Smooth muscle cell (in vitro differentiated cells): ENCODE results near the gene MEGF10. TPM values are rescaled to one million over a fixed set of nuclear protein-coding genes. Genes with fewer than 3 reads are reported as not detected.

ENCODE experiments used
- DNase-seq: peaks from one replicate; lab custom pipeline; 2025; ENCODE audit not compliant: unreplicated experiment; lab: John Stamatoyannopoulos, UW
- H2AFZ ChIP-seq: fragments of 200-600 bp; sonication (generic); 2 replicates; pipeline ENCODE4 v1.6.0; 2016; ENCODE audit warnings: antibody characterized with exemption, low read depth, mild to moderate bottlenecking
- H3F3A ChIP-seq: fragments of 200-600 bp; sonication (generic); 2 replicates; pipeline ENCODE4 v1.6.0; 2017; ENCODE audit warnings: antibody characterized with exemption, low read depth
- H3K27ac ChIP-seq: fragments of 200-600 bp; sonication (generic); 2 replicates; pipeline ENCODE4 v1.5.1; 2016; ENCODE audit warnings: low read depth, mild to moderate bottlenecking
- H3K27me3 ChIP-seq: fragments of 200-600 bp; sonication (generic); 2 replicates; pipeline ENCODE4 v1.6.1; 2016; ENCODE audit warnings: low read depth, mild to moderate bottlenecking
- H3K36me3 ChIP-seq: fragments of 200-600 bp; sonication (generic); 2 replicates; pipeline ENCODE4 v1.5.1; 2016; ENCODE audit warnings: low read depth
- H3K4me1 ChIP-seq: fragments of 200-600 bp; sonication (generic); 2 replicates; pipeline ENCODE4 v1.5.1; 2016; ENCODE audit warnings: low read depth
- H3K4me2 ChIP-seq: fragments of 200-600 bp; sonication (generic); 2 replicates; pipeline ENCODE4 v1.6.0; 2016; ENCODE audit warnings: mild to moderate bottlenecking
- H3K4me3 ChIP-seq: fragments of 200-600 bp; sonication (generic); 2 replicates; pipeline ENCODE4 v1.5.1; 2016; ENCODE audit warnings: mild to moderate bottlenecking
- H3K79me2 ChIP-seq: fragments of 200-600 bp; sonication (generic); 2 replicates; pipeline ENCODE4 v1.6.0; 2016; ENCODE audit warnings: low read depth, mild to moderate bottlenecking
- H3K9ac ChIP-seq: fragments of 200-600 bp; sonication (generic); 2 replicates; pipeline ENCODE4 v1.6.0; 2016; ENCODE audit warnings: low read depth
- H3K9me3 ChIP-seq: fragments of 200-600 bp; sonication (generic); replicated peaks from 2 replicates; pipeline ENCODE4 v1.5.1; 2016; ENCODE audit warnings: low read depth
- H4K20me1 ChIP-seq: fragments of 200-600 bp; sonication (generic); 2 replicates; pipeline ENCODE4 v1.6.0; 2016; ENCODE audit warnings: low read depth
- WGBS: methylation state at CpG from one replicate; pipeline ENCODE4 v1.1.7; 2016; ENCODE audit warnings: low lambda C conversion rate; 5-methylcytosine and 5-hydroxymethylcytosine counted together
- polyA plus RNA-seq: library from polyadenylated mRNA; unstranded; fragments of >200 nt; fragmentation: Nextera tagmentation; extraction: Ambion mirVana; gene quantifications from 2 replicates; pipeline ENCODE4 v1.2.1, GENCODE V29; 2016
- total RNA-seq: library from RNA; depleted of rRNA; stranded (reverse); fragments of >200 nt; gene quantifications from 2 replicates; pipeline ENCODE4 v1.2.3, GENCODE V29; 2014
- TF ChIP-seq, protein P1 (sequence below): fragments of 200-600 bp; sonication (generic); IDR thresholded peaks from 2 replicates; pipeline ENCODE4 v1.5.1; 2017; ENCODE audit warnings: borderline replicate concordance, mild to moderate bottlenecking, antibody characterized with exemption; ENCODE audit not compliant: insufficient read depth, poor library complexity, severe bottlenecking

Gene MEGF10
- total and polyA plus RNA-seq, 2 experiments from 2014 or later, result 0.83 to 3.6 TPM

DNA sequence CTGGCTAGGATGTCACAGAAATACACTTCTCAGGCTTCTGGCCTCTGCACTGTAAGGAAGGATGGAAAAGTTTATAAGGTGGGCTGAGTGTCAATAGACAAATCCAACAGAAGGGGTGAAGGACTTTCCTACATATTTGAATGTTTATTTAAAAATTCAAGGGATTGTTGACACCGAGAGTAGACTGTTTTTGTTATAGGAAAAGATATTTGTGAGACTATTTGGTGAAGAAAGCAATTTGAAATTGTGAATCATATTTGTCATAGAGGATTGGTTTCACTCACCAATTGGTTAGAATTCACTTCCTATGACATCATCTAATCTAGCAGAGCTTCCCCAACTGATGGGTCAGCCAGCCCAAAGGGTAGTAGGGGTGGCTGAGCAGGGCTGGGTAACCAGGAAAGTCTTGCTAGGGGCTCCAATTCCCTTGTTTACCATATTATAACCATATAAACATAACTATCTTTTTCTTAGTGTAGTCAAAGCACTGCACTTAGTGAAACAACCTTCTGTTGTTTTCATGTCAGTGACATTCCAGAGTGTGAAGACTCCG is 14.9 kb upstream of the MEGF10 start:
- no peak for DNase-seq
- no peak overlapping the region for H3K9ac ChIP-seq
- WGBS, result 89% methylated on average over 2 of the region's 2 CpGs

DNA sequence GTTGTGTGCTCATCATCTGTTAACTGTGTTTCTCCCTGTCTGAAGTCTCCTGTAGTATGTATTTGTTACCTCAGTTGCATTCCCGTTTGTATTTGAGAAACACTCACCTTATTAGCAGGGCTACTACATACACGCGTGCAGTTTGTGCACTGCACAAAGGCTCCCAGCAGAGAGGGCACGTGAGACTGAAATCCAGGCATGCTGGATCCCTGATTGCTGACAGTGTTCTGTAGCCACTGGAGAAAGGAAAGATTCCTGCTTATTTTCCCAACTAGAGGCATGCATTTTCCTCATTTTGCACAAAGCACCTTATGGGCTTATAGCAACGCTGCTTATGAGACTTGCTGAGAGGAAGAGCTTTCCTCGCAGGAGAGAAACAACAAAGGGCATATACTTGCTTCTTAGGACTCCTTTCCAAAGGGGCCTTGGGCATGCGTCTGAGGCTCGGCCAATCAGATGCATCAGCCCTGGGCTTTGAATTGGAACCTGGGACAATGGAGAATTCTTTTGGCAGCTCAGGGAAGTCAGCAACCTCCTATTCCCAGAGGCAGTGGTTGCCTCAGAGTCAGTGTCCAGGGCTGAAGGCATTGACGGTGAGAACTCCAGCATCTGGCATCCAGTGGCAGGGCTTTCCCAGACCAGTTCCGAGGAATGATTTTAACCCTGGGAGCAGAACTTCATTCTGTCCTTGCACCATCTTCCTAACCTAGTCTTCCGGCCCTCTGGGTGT is 9.9 kb upstream of the MEGF10 start:
- H4K20me1 ChIP-seq, result no peaks in the 10 kb centered on the region
- no peaks in the 10 kb centered on the region for H3K36me3 ChIP-seq
- no peak overlapping the region for H3K9ac ChIP-seq
- 77% methylated on average over 11 of the region's 11 CpGs for WGBS
- no peak for DNase-seq
- H3K79me2 ChIP-seq, result no peaks in the 10 kb centered on the region
- H3K9me3 ChIP-seq, result no peaks in the 10 kb centered on the region
- H3K4me2 ChIP-seq, result no peak overlapping the region
- no peak overlapping the region for H3K27ac ChIP-seq
- peaks cover 10% of the 10 kb centered on the region for H3K27me3 ChIP-seq
- TF ChIP-seq, protein P1, sequence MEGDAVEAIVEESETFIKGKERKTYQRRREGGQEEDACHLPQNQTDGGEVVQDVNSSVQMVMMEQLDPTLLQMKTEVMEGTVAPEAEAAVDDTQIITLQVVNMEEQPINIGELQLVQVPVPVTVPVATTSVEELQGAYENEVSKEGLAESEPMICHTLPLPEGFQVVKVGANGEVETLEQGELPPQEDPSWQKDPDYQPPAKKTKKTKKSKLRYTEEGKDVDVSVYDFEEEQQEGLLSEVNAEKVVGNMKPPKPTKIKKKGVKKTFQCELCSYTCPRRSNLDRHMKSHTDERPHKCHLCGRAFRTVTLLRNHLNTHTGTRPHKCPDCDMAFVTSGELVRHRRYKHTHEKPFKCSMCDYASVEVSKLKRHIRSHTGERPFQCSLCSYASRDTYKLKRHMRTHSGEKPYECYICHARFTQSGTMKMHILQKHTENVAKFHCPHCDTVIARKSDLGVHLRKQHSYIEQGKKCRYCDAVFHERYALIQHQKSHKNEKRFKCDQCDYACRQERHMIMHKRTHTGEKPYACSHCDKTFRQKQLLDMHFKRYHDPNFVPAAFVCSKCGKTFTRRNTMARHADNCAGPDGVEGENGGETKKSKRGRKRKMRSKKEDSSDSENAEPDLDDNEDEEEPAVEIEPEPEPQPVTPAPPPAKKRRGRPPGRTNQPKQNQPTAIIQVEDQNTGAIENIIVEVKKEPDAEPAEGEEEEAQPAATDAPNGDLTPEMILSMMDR, result no peak
- H3K4me1 ChIP-seq, result no peaks in the 10 kb centered on the region
- H3K4me3 ChIP-seq, result no peak overlapping the region
- no peak overlapping the region for H2AFZ ChIP-seq
- no peaks in the 10 kb centered on the region for H3F3A ChIP-seq

More for the DNA sequence above, 14.9 kb upstream of the MEGF10 start:
- H3K27me3 ChIP-seq, result peaks cover 10% of the 10 kb centered on the region
- no peak overlapping the region for H3K27ac ChIP-seq
- H3K4me2 ChIP-seq, result no peak overlapping the region
- H3K9me3 ChIP-seq, result no peaks in the 10 kb centered on the region
- H3K4me3 ChIP-seq, result no peak overlapping the region
- no peaks in the 10 kb centered on the region for H4K20me1 ChIP-seq
- no peaks in the 10 kb centered on the region for H3F3A ChIP-seq
- H3K36me3 ChIP-seq, result no peaks in the 10 kb centered on the region
- TF ChIP-seq, protein P1, result no peak
- no peaks in the 10 kb centered on the region for H3K79me2 ChIP-seq
- no peaks in the 10 kb centered on the region for H3K4me1 ChIP-seq
- no peak overlapping the region for H2AFZ ChIP-seq

DNA sequence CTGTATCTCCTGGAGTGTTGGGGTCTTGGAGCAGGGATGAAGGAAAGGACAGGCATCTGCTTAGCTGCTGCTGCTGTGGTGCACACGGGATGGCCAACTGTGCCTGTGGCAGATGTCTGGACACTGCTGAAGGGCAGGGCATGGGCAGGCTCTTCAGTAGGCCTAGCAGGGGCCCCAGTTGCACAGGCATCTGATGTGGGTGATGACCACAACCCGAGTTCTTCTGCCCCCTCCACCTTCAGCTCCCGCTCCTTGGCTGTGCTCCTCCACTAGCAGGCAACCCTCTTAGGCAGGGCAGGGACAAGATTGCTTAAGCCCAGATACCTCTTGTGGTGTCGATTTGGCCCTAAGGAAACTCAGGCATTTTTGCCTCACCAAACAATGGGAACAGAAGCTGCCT is 9.0 kb upstream of the MEGF10 start:
- no peak for DNase-seq
- Histone ChIP-seq H3K9me3 (no peaks in the 10 kb centered on the region), H3K9ac (no peak overlapping the region), H3K27me3 (peaks cover 10% of the 10 kb centered on the region), H3K79me2 (no peaks in the 10 kb centered on the region), H3K4me2 (no peak overlapping the region), H3F3A (no peaks in the 10 kb centered on the region), H3K27ac (no peak overlapping the region), H4K20me1 (no peaks in the 10 kb centered on the region), H3K4me3 (no peak overlapping the region), H2AFZ (no peak overlapping the region), H3K36me3 (no peaks in the 10 kb centered on the region), H3K4me1 (no peaks in the 10 kb centered on the region)
- TF ChIP-seq, protein P1, result no peak
- WGBS, result 95% methylated on average over 4 of the region's 4 CpGs
